GM21447 (cell line): ENCODE results near the gene LGR5.

Experiments
- ATAC-seq: cut with Tn5 transposase; IDR thresholded peaks from one replicate; pipeline ENCODE4 v1.9.1; 2021; ENCODE audit not compliant: unreplicated experiment

The LGR5 gene

GRCh38 chr12:71439613-71440344 lies at the start of gene LGR5:
LGR5 (plus strand) TSS chr12:71439798; CDS start chr12:71440081, 283 bp downstream.
- no peak for ATAC-seq

GRCh38 chr12:71392521-71393145 lies 47.0 kb upstream of the LGR5 start:
- ATAC-seq, result peak; percentile 95

GRCh38 chr12:71393625-71394024 lies 46.0 kb upstream of the LGR5 start:
- no peak for ATAC-seq

GRCh38 chr12:71397433-71397954 lies 42.1 kb upstream of the LGR5 start:
- ATAC-seq, result no peak

GRCh38 chr12:71399197-71399596 lies 40.4 kb upstream of the LGR5 start:
- no peak for ATAC-seq

- no peak for ATAC-seq
Observed at GRCh38 chr12:71400481-71400880, 39.1 kb upstream of the LGR5 start.

GRCh38 chr12:71405884-71406283 lies 33.7 kb upstream of the LGR5 start:
- no peak for ATAC-seq

- no peak for ATAC-seq
Observed at GRCh38 chr12:71407732-71408131, 31.9 kb upstream of the LGR5 start.

- ATAC-seq, result no peak
Observed at GRCh38 chr12:71410844-71411243, 28.8 kb upstream of the LGR5 start.

GRCh38 chr12:71411635-71412034 lies 28.0 kb upstream of the LGR5 start:
- ATAC-seq, result no peak

- peak; percentile 77 for ATAC-seq
Observed at GRCh38 chr12:71415336-71416231, 24.0 kb upstream of the LGR5 start.

- ATAC-seq, result no peak
Observed at GRCh38 chr12:71417181-71417580, 22.4 kb upstream of the LGR5 start.

GRCh38 chr12:71420775-71421406 lies 18.7 kb upstream of the LGR5 start:
- ATAC-seq, result no peak

GRCh38 chr12:71425568-71426299 lies 13.9 kb upstream of the LGR5 start:
- no peak for ATAC-seq

GRCh38 chr12:71426300-71427047 lies 13.1 kb upstream of the LGR5 start:
- no peak for ATAC-seq

GRCh38 chr12:71430756-71431155 lies 8.8 kb upstream of the LGR5 start:
- ATAC-seq, result no peak

- no peak for ATAC-seq
Observed at GRCh38 chr12:71431991-71432390, 7.6 kb upstream of the LGR5 start.

GRCh38 chr12:71432936-71433335 lies 6.7 kb upstream of the LGR5 start:
- no peak for ATAC-seq

- ATAC-seq, result no peak
Observed at GRCh38 chr12:71436696-71437095, 2.9 kb upstream of the LGR5 start.
